Osteocyte (in vitro differentiated cells): ENCODE results near the gene INO80C. TPM values are rescaled to one million over a fixed set of nuclear protein-coding genes. Genes with fewer than 3 reads are reported as not detected.
A peak's percentile ranks its signal among the peaks of the same experiment; 100 is the strongest.
"Not testable (repeated sequence)": the region's sequence is repeated elsewhere in the genome, so short reads cannot be mapped to it uniquely, and the experiment has no call there.

Experiments
- DNase-seq: peaks from one replicate; pipeline ENCODE4 v3.0.0; 2021; ENCODE audit warnings: mixed read lengths; ENCODE audit not compliant: unreplicated experiment; ENCODE audit errors: extremely low spot score
- H3K27ac Mint-ChIP-seq: one replicate; pipeline ENCODE4 v1.8.0; 2021; ENCODE audit warnings: mild to moderate bottlenecking, mixed read lengths; ENCODE audit not compliant: unreplicated experiment
- H3K27me3 Mint-ChIP-seq: one replicate; pipeline ENCODE4 v1.8.0; 2021; ENCODE audit warnings: mixed read lengths; ENCODE audit not compliant: unreplicated experiment
- H3K36me3 Mint-ChIP-seq: one replicate; pipeline ENCODE4 v1.8.0; 2021; ENCODE audit warnings: mixed read lengths; ENCODE audit not compliant: unreplicated experiment
- H3K4me1 Mint-ChIP-seq: one replicate; pipeline ENCODE4 v1.8.0; 2021; ENCODE audit warnings: mixed read lengths; ENCODE audit not compliant: unreplicated experiment
- H3K4me3 Mint-ChIP-seq: one replicate; pipeline ENCODE4 v1.8.0; 2021; ENCODE audit warnings: mild to moderate bottlenecking, moderate library complexity, mixed read lengths; ENCODE audit not compliant: unreplicated experiment
- H3K9me3 Mint-ChIP-seq: one replicate; pipeline ENCODE4 v1.8.0; 2021; ENCODE audit warnings: mixed read lengths; ENCODE audit not compliant: unreplicated experiment
- CTCF ChIP-seq: fragments of 200-600 bp; sonication (generic); IDR thresholded peaks from 2 replicates; pipeline ENCODE4 v1.5.0; 2021; ENCODE audit warnings: antibody characterized with exemption, mild to moderate bottlenecking, moderate library complexity
- total RNA-seq: library from RNA; stranded (reverse); gene quantifications from 2 replicates; pipeline ENCODE4 v1.2.1, GENCODE V29; 2021

The INO80C gene
- total RNA-seq, 1 donor from 2014 or later: 30.2 TPM

GRCh38 chr18:35455926-35456763 is 41.6 kb downstream of the INO80C start:
- Mint-ChIP-seq H3K4me1 (peaks cover 72% of the 10 kb centered on the region), H3K4me3 (no peak overlapping the region), H3K9me3 (peaks cover 8% of the 10 kb centered on the region), H3K27me3 (no peaks in the 10 kb centered on the region), H3K36me3 (peaks cover 5% of the 10 kb centered on the region), H3K27ac (peak overlapping the region; percentile 67)
- DNase-seq: no peak
- no peak for TF ChIP-seq CTCF

DNA sequence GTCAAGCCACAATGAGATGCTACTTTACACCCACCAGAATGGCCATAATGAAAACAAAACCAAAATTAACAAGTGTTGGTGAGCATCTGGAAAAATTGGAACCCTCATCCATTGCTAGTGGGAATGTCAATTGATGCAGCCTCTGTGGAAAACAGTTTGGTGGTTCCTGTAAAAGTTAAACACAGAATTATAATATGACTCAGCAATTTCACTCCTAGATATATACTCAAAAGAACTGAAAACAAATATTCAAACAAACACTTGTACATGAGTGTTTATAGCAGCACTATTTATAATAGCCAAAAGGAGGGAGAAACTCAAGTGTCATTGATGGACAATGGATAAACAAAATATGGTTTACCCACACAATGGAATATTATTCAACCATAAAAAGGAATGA is 43.0 kb downstream of the INO80C start:
- DNase-seq: no peak
- Mint-ChIP-seq H3K9me3 (peaks cover 10% of the 10 kb centered on the region), H3K27ac (no peak overlapping the region), H3K4me1 (peaks cover 71% of the 10 kb centered on the region), H3K36me3 (peaks cover 6% of the 10 kb centered on the region), H3K27me3 (no peaks in the 10 kb centered on the region), H3K4me3 (no peak overlapping the region)
- TF ChIP-seq CTCF: no peak

GRCh38 chr18:35453065-35453464 is 44.7 kb downstream of the INO80C start:
- not testable (repeated sequence) for DNase-seq, H3K9me3 Mint-ChIP-seq, H3K27me3 Mint-ChIP-seq, H3K36me3 Mint-ChIP-seq, H3K4me3 Mint-ChIP-seq
- H3K27ac Mint-ChIP-seq: peak overlapping the region; percentile 72
- H3K4me1 Mint-ChIP-seq: peaks cover 63% of the 10 kb centered on the region

DNA sequence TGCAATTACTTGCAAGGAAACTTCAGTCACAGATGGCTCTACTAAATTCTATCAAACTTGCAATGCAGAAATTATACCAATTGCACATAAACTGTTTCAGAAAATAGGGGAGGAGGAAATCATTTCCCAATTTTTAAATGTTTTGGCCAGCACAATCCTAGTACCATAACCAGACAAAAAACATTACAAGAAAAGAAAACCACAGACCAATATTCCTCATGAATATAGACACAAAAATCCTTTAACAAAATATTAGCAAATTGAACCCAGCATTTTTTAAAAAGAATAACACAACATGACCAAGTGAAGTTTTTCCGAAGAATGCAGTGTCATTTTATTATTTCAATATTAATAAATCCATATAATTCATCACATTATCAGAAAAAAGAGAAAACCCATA is 45.8 kb downstream of the INO80C start:
- Mint-ChIP-seq H3K36me3 (peaks cover 6% of the 10 kb centered on the region), H3K27ac (peak overlapping the region; percentile 65), H3K4me1 (peaks cover 52% of the 10 kb centered on the region), H3K9me3 (peaks cover 10% of the 10 kb centered on the region), H3K4me3 (no peak overlapping the region), H3K27me3 (no peaks in the 10 kb centered on the region)
- no peak for TF ChIP-seq CTCF
- no peak for DNase-seq

GRCh38 chr18:35451032-35451431 is 46.7 kb downstream of the INO80C start:
- H3K27me3 Mint-ChIP-seq: no peaks in the 10 kb centered on the region
- peaks cover 45% of the 10 kb centered on the region for H3K4me1 Mint-ChIP-seq
- H3K4me3 Mint-ChIP-seq: no peak overlapping the region
- TF ChIP-seq CTCF: no peak
- peaks cover 6% of the 10 kb centered on the region for H3K36me3 Mint-ChIP-seq
- H3K27ac Mint-ChIP-seq: peak overlapping the region; percentile 65
- peaks cover 10% of the 10 kb centered on the region for H3K9me3 Mint-ChIP-seq
- DNase-seq: no peak
